ENCODE measurements around the gene MYL11.

Gene MYL11

GRCh38 chr16:30407804-30408534 is 33.4 kb downstream of the MYL11 start:
- no peak for DNase-seq
- Mint-ChIP-seq H3K27ac (peak overlapping the region; percentile 92), H3K36me3 (ENCODE audit: low read depth) (peaks cover 36% of the 10 kb centered on the region), H3K9me3 (no peaks in the 10 kb centered on the region), H3K4me3 (peak overlapping the region; percentile 87), H3K4me1 (ENCODE audit: low read depth) (peaks cover 38% of the 10 kb centered on the region), H3K27me3 (no peaks in the 10 kb centered on the region)

- Mint-ChIP-seq H3K4me3 (peak overlapping the region; percentile 87), H3K27ac (peak overlapping the region; percentile 77), H3K9me3 (no peaks in the 10 kb centered on the region), H3K4me1 (ENCODE audit: low read depth) (peaks cover 44% of the 10 kb centered on the region), H3K36me3 (ENCODE audit: low read depth) (peaks cover 50% of the 10 kb centered on the region), H3K27me3 (no peaks in the 10 kb centered on the region)
- DNase-seq = peak; percentile 95
These were observed 34.8 kb downstream of the MYL11 start for GRCh38 chr16:30409125-30410060.

- H3K27ac Mint-ChIP-seq = peak overlapping the region; percentile 70
- H3K4me3 Mint-ChIP-seq = no peak overlapping the region
- no peaks in the 10 kb centered on the region for H3K9me3 Mint-ChIP-seq
- H3K27me3 Mint-ChIP-seq = no peaks in the 10 kb centered on the region
- DNase-seq = no peak
- H3K36me3 Mint-ChIP-seq (ENCODE audit: low read depth) = peaks cover 69% of the 10 kb centered on the region
- H3K4me1 Mint-ChIP-seq (ENCODE audit: low read depth) = peaks cover 51% of the 10 kb centered on the region
These were observed 38.7 kb downstream of the MYL11 start for GRCh38 chr16:30413112-30413806.

GRCh38 chr16:30414159-30414558 is 39.6 kb downstream of the MYL11 start:
- Mint-ChIP-seq H3K4me3 (no peak overlapping the region), H3K27me3 (no peaks in the 10 kb centered on the region), H3K27ac (peak overlapping the region; percentile 70), H3K9me3 (no peaks in the 10 kb centered on the region), H3K4me1 (ENCODE audit: low read depth) (peaks cover 51% of the 10 kb centered on the region), H3K36me3 (ENCODE audit: low read depth) (peaks cover 77% of the 10 kb centered on the region)
- no peak for DNase-seq

- H3K9me3 Mint-ChIP-seq = no peaks in the 10 kb centered on the region
- DNase-seq = no peak
- peak overlapping the region; percentile 35 for H3K27ac Mint-ChIP-seq
- H3K4me1 Mint-ChIP-seq (ENCODE audit: low read depth) = peaks cover 45% of the 10 kb centered on the region
- H3K4me3 Mint-ChIP-seq = no peak overlapping the region
- H3K27me3 Mint-ChIP-seq = no peaks in the 10 kb centered on the region
- H3K36me3 Mint-ChIP-seq (ENCODE audit: low read depth) = peaks cover 73% of the 10 kb centered on the region
These were observed 41.5 kb downstream of the MYL11 start for GRCh38 chr16:30416047-30416603.

- H3K36me3 Mint-ChIP-seq (ENCODE audit: low read depth) = peaks cover 73% of the 10 kb centered on the region
- peak overlapping the region; percentile 41 for H3K27ac Mint-ChIP-seq
- H3K4me1 Mint-ChIP-seq (ENCODE audit: low read depth) = peaks cover 46% of the 10 kb centered on the region
- DNase-seq = no peak
- no peaks in the 10 kb centered on the region for H3K27me3 Mint-ChIP-seq
- H3K9me3 Mint-ChIP-seq = no peaks in the 10 kb centered on the region
- peak overlapping the region; percentile 16 for H3K4me3 Mint-ChIP-seq
These were observed 42.3 kb downstream of the MYL11 start for GRCh38 chr16:30416624-30417528.

GRCh38 chr16:30417529-30418349 is 43.1 kb downstream of the MYL11 start:
- Mint-ChIP-seq H3K4me1 (ENCODE audit: low read depth) (peaks cover 41% of the 10 kb centered on the region), H3K36me3 (ENCODE audit: low read depth) (peaks cover 73% of the 10 kb centered on the region), H3K27ac (peak overlapping the region; percentile 55), H3K4me3 (peak overlapping the region; percentile 59), H3K27me3 (no peaks in the 10 kb centered on the region), H3K9me3 (no peaks in the 10 kb centered on the region)
- DNase-seq = peak; percentile 92

GRCh38 chr16:30418350-30419181 is 44.0 kb downstream of the MYL11 start:
- Mint-ChIP-seq H3K4me1 (ENCODE audit: low read depth) (peaks cover 37% of the 10 kb centered on the region), H3K27me3 (no peaks in the 10 kb centered on the region), H3K9me3 (no peaks in the 10 kb centered on the region), H3K36me3 (ENCODE audit: low read depth) (peaks cover 72% of the 10 kb centered on the region), H3K4me3 (peak overlapping the region; percentile 57), H3K27ac (peak overlapping the region; percentile 84)
- DNase-seq = no peak

- H3K27ac Mint-ChIP-seq = peak overlapping the region; percentile 63
- peaks cover 79% of the 10 kb centered on the region for H3K36me3 Mint-ChIP-seq (ENCODE audit: low read depth)
- H3K4me3 Mint-ChIP-seq = no peak overlapping the region
- DNase-seq = no peak
- no peaks in the 10 kb centered on the region for H3K27me3 Mint-ChIP-seq
- H3K4me1 Mint-ChIP-seq (ENCODE audit: low read depth) = peaks cover 32% of the 10 kb centered on the region
- no peaks in the 10 kb centered on the region for H3K9me3 Mint-ChIP-seq
These were observed 46.4 kb downstream of the MYL11 start for GRCh38 chr16:30421010-30421409.

Data from activated T-cell treated with anti-CD3 and anti-CD28 coated beads, Interleukin-2, amount 50 U/mL, for 24 hours (primary cell).